IMR-90 (cell line): Measurements from ENCODE around the gene PTPN13. TPM values are rescaled to one million over a fixed set of nuclear protein-coding genes. Genes with fewer than 3 reads are reported as not detected.

Source experiments
- ATAC-seq: fragments of 200-7000 bp; cut with Tn5 transposase; 2 replicates; pipeline ENCODE4 v1.9.1; 2020; ENCODE audit warnings: low read depth, mild to moderate bottlenecking, moderate library complexity
- BruUV-seq: library from RNA; stranded (reverse); fragments of 400-500 nt; replicated peaks from 2 replicates; lab custom pipeline; 2021; lab: Mats Ljungman, UMichigan
- CTCF ChIA-PET: fragments of 300-600 bp; formaldehyde crosslinking; extraction: SDS; loops from one replicate; lab custom pipeline; 2021; ENCODE audit warnings: antibody characterized with exemption; lab: Yijun Ruan, JAX
- POLR2A ChIA-PET: fragments of 300-600 bp; sonication (Branson Sonifier 250); formaldehyde crosslinking; loops from one replicate; lab custom pipeline; 2022; ENCODE audit warnings: antibody characterized with exemption; ENCODE audit not compliant: unreplicated experiment; lab: Charles Lee
- DNase-seq: peaks from one replicate; pipeline ENCODE4 v3.0.0; 2013
- H2AFZ ChIP-seq: replicated peaks from 2 replicates; pipeline ENCODE3; 2013; ENCODE audit warnings: low read length, mild to moderate bottlenecking; ENCODE audit not compliant: poor library complexity
- H2AK5ac ChIP-seq: 2 replicates; pipeline ENCODE4 v1.6.1; 2013; ENCODE audit warnings: low read depth, low read length, inconsistent platforms
- H2AK9ac ChIP-seq: replicated peaks from 2 replicates; pipeline ENCODE3; 2013; ENCODE audit warnings: mild to moderate bottlenecking, low read depth, low read length, moderate library complexity; ENCODE audit not compliant: poor library complexity
- H2BK120ac ChIP-seq: 2 replicates; pipeline ENCODE4 v1.6.1; 2013; ENCODE audit warnings: low read depth, low read length, inconsistent platforms
- H2BK15ac ChIP-seq: 3 replicates; pipeline ENCODE4 v1.6.1; 2013; ENCODE audit warnings: low read depth, low read length, inconsistent platforms
- H2BK20ac ChIP-seq: 2 replicates; pipeline ENCODE4 v1.6.1; 2013; ENCODE audit warnings: low read depth, mild to moderate bottlenecking, inconsistent platforms, low read length, moderate library complexity
- H2BK5ac ChIP-seq: 2 replicates; pipeline ENCODE4 v1.6.1; 2013; ENCODE audit warnings: mild to moderate bottlenecking, low read depth, low read length, inconsistent platforms; ENCODE audit not compliant: poor library complexity, severe bottlenecking
- H3K14ac ChIP-seq: replicated peaks from 2 replicates; pipeline ENCODE4 v1.6.1; 2013; ENCODE audit warnings: low read depth, low read length, inconsistent platforms
- H3K18ac ChIP-seq: 2 replicates; pipeline ENCODE4 v1.6.1; 2013; ENCODE audit warnings: low read depth, low read length, control low read depth
- H3K23ac ChIP-seq: 2 replicates; pipeline ENCODE4 v1.6.1; 2013; ENCODE audit warnings: low read depth, low read length, inconsistent platforms
- H3K27ac ChIP-seq: 2 replicates; pipeline ENCODE4 v1.5.1; 2013; ENCODE audit warnings: mild to moderate bottlenecking, control low read depth, low read length; ENCODE audit not compliant: insufficient read depth
- H3K27me3 ChIP-seq: 2 replicates; pipeline ENCODE4 v1.6.1; 2013; ENCODE audit warnings: low read length; ENCODE audit not compliant: control insufficient read depth, insufficient read depth
- H3K36me3 ChIP-seq: 2 replicates; pipeline ENCODE4 v1.6.1; 2013; ENCODE audit warnings: low read length, mixed read lengths; ENCODE audit not compliant: control insufficient read depth, insufficient read depth
- H3K4ac ChIP-seq: 2 replicates; pipeline ENCODE4 v1.6.1; 2013; ENCODE audit warnings: low read depth, low read length, inconsistent platforms
- H3K4me1 ChIP-seq: 2 replicates; pipeline ENCODE4 v1.6.1; 2013; ENCODE audit warnings: low read length, mixed read lengths; ENCODE audit not compliant: control insufficient read depth, insufficient read depth
- H3K4me2 ChIP-seq: 2 replicates; pipeline ENCODE4 v1.6.1; 2013; ENCODE audit warnings: low read depth, mild to moderate bottlenecking, control low read depth, low read length, moderate library complexity
- H3K4me3 ChIP-seq: 2 replicates; pipeline ENCODE4 v1.5.1; 2013; ENCODE audit warnings: low read depth, mild to moderate bottlenecking, control low read depth, low read length, moderate library complexity; ENCODE audit not compliant: insufficient read depth
- H3K56ac ChIP-seq: 2 replicates; pipeline ENCODE4 v1.6.1; 2013; ENCODE audit warnings: low read length, inconsistent platforms; ENCODE audit not compliant: insufficient read depth; ENCODE audit errors: extremely low read depth
- H3K79me1 ChIP-seq, 2 experiments: 2 replicates each; pipeline ENCODE4 v1.6.1; 2013; ENCODE audit warnings: low read length in 2 of 2, inconsistent platforms in 1 of 2, low read depth in 1 of 2
- H3K9ac ChIP-seq: 2 replicates; pipeline ENCODE4 v1.6.1; 2013; ENCODE audit warnings: low read depth, low read length, control low read depth
- H3K9me1 ChIP-seq: 2 replicates; pipeline ENCODE4 v1.6.1; 2013; ENCODE audit warnings: low read length, inconsistent platforms; ENCODE audit not compliant: insufficient read depth
- H3K9me3 ChIP-seq: 2 replicates; pipeline ENCODE4 v1.6.1; 2013; ENCODE audit warnings: low read length; ENCODE audit not compliant: control insufficient read depth, insufficient read depth
- H4K20me1 ChIP-seq: 2 replicates; pipeline ENCODE4 v1.6.1; 2013; ENCODE audit warnings: low read length, inconsistent platforms; ENCODE audit not compliant: insufficient read depth
- H4K5ac ChIP-seq: 2 replicates; pipeline ENCODE4 v1.6.1; 2013; ENCODE audit warnings: mild to moderate bottlenecking, low read depth, low read length, control low read depth
- H4K8ac ChIP-seq, 2 experiments: 2 replicates each; pipeline ENCODE4 v1.6.1; 2013; ENCODE audit warnings: low read depth in 2 of 2, low read length in 2 of 2, control low read depth in 1 of 2, inconsistent platforms in 1 of 2
- H4K91ac ChIP-seq: 2 replicates; pipeline ENCODE4 v1.6.1; 2013; ENCODE audit warnings: low read depth, low read length, inconsistent platforms; ENCODE audit not compliant: insufficient read depth
- BHLHE40 ChIP-seq: fragments of 150-350 bp; IDR thresholded peaks from 2 replicates; pipeline ENCODE4 v1.6.1; 2016; ENCODE audit warnings: mild to moderate bottlenecking, low read depth, low read length
- CEBPB ChIP-seq: IDR thresholded peaks from 2 replicates; pipeline ENCODE4 v1.6.1; 2012; ENCODE audit warnings: low read depth, low read length, improper control_type of control experiment
- CHD1 ChIP-seq: IDR thresholded peaks from 2 replicates; pipeline ENCODE4 v1.6.1; 2012; ENCODE audit warnings: low read depth, low read length, improper control_type of control experiment
- FOS ChIP-seq: fragments of 150-350 bp; IDR thresholded peaks from 2 replicates; pipeline ENCODE4 v1.6.1; 2016; ENCODE audit warnings: low read depth, low read length
- MAFK ChIP-seq: IDR thresholded peaks from 2 replicates; pipeline ENCODE4 v1.6.1; 2012; ENCODE audit warnings: low read depth, low read length, improper control_type of control experiment
- MAZ ChIP-seq: IDR thresholded peaks from 2 replicates; pipeline ENCODE4 v1.6.1; 2012; ENCODE audit warnings: low read depth, mild to moderate bottlenecking, low read length, improper control_type of control experiment, moderate library complexity, borderline replicate concordance
- MXI1 ChIP-seq: IDR thresholded peaks from 2 replicates; pipeline ENCODE4 v1.6.1; 2012; ENCODE audit warnings: low read depth, mild to moderate bottlenecking, low read length, moderate library complexity, borderline replicate concordance
- NFE2L2 ChIP-seq: fragments of 150-350 bp; IDR thresholded peaks from 2 replicates; pipeline ENCODE4 v1.6.1; 2016; ENCODE audit warnings: low read depth, mild to moderate bottlenecking, low read length
- POLR2A ChIP-seq: IDR thresholded peaks from 2 replicates; pipeline ENCODE4 v1.6.1; 2012; ENCODE audit warnings: mild to moderate bottlenecking, low read depth, low read length
- RAD21 ChIP-seq: IDR thresholded peaks from 2 replicates; pipeline ENCODE4 v1.6.1; 2012; ENCODE audit warnings: low read length, improper control_type of control experiment
- RCOR1 ChIP-seq: IDR thresholded peaks from 2 replicates; pipeline ENCODE4 v1.6.1; 2012; ENCODE audit warnings: mild to moderate bottlenecking, low read length, improper control_type of control experiment; ENCODE audit not compliant: insufficient replicate concordance
- RFX5 ChIP-seq: IDR thresholded peaks from 2 replicates; pipeline ENCODE4 v1.8.0; 2012; ENCODE audit warnings: low read depth, mild to moderate bottlenecking, low read length, moderate library complexity
- SMC3 ChIP-seq: fragments of 150-350 bp; IDR thresholded peaks from 2 replicates; pipeline ENCODE4 v1.6.1; 2016; ENCODE audit warnings: low read depth, mild to moderate bottlenecking, antibody characterized with exemption, low read length, moderate library complexity
- WGBS, 2 experiments: methylation state at CpG; one replicate each; pipeline versions ENCODE4 v1.1.5 to v1.1.7; 2013; ENCODE audit warnings: missing lambda C conversion rate in 2 of 2; ENCODE audit not compliant: insufficient read length in 1 of 2; ENCODE audit errors: extremely low coverage in 2 of 2; 5-methylcytosine and 5-hydroxymethylcytosine counted together
- dilution Hi-C: fragments of 300-500 bp; cut with HindIII; formaldehyde crosslinking; loops from one replicate; pipeline ENCODE4 v1.14.3; 2018; ENCODE audit warnings: low sequenced_read_pairs; ENCODE audit not compliant: unreplicated experiment
- in situ Hi-C: fragments of 300-500 bp; cut with MboI; formaldehyde crosslinking; loops from 3 replicates; pipeline ENCODE4 v1.14.3; 2019; ENCODE audit warnings: low sequenced_read_pairs, inconsistent platforms, mixed read lengths
- intact Hi-C: fragments of 100-400 bp; cut with micrococcal nuclease; formaldehyde crosslinking; loops from 2 replicates; pipeline ENCODE4 v1.10.0; 2022
- polyA plus RNA-seq, 3 experiments: library from polyadenylated mRNA; depleted of rRNA; stranded (reverse); fragments of >200 nt; gene quantifications; 2 replicates each; pipeline ENCODE4 v1.2.3, GENCODE V29; 2012; ENCODE audit warnings: low replicate concordance in 1 of 3
- total RNA-seq: library from RNA; depleted of rRNA; stranded (reverse); fragments of >200 nt; gene quantifications from 2 replicates; pipeline ENCODE4 v1.2.3, GENCODE V29; 2012
- TF ChIP-seq, protein P1 (sequence below): conservative IDR thresholded peaks from 2 replicates; pipeline ENCODE4 v1.5.1; 2012; ENCODE audit warnings: mild to moderate bottlenecking, low read depth, low read length, improper control_type of control experiment
- TF ChIP-seq, protein P2 (sequence below): fragments of 150-350 bp; IDR thresholded peaks from 2 replicates; pipeline ENCODE4 v1.6.1; 2016; ENCODE audit warnings: low read depth, mild to moderate bottlenecking, low read length, moderate library complexity, borderline replicate concordance
- TF ChIP-seq, protein P3 (sequence below): fragments of 150-350 bp; IDR thresholded peaks from 2 replicates; pipeline ENCODE4 v1.6.1; 2017; ENCODE audit warnings: mild to moderate bottlenecking, antibody characterized with exemption, low read length, low read depth

The PTPN13 gene
- total and polyA plus RNA-seq, 2 of the 4 experiments (the other 2 are of a cell fraction) = 7.7 to 29.0 TPM

DNA sequence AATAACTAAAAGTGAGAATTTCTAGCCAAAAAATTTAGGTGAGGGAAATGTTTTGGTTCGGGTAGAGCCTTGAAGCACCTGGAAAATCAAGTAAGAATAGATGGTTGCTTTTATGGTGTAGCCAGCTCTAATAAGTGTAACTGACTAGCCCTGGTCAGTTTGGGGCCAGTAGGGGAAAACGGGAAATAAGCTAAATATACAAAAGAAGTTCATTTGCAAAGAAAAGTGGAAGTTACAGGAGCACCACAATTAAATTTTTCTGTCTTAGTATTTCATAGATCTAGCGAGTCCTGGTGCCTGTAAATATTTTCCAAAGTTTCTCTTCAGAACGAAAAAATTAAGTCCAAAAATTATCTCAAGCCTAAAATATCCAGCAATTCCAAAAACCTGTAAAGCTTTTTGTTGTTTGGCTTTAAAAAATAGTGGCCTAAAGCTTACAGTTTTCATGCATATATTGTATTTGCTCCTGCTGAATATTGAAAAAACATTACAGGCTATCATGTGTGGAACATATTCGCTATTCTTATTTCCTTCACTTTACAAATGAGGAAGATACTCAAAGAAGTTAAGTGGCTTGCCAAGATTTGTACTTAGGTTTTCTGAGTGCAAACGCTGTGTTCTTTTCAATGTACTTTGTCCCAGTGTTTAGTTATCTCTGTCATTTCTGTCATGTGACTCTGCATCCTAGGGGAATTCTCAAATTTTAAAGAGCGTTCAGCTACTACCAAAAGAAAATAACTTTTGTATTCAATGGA is 7.3 kb upstream of the PTPN13 start:
- no peak overlapping the region for H3K56ac ChIP-seq
- H3K4me1 ChIP-seq = no peaks in the 10 kb centered on the region
- no peak overlapping the region for H2BK20ac ChIP-seq
- TF ChIP-seq MXI1 (no peak), BHLHE40 (no peak), NFE2L2 (no peak), SMC3 (no peak), FOS (no peak), RFX5 (no peak), CEBPB (no peak), MAFK (no peak), POLR2A (no peak), RCOR1 (no peak), RAD21 (no peak), MAZ (no peak), CHD1 (no peak)
- TF ChIP-seq, protein P1, sequence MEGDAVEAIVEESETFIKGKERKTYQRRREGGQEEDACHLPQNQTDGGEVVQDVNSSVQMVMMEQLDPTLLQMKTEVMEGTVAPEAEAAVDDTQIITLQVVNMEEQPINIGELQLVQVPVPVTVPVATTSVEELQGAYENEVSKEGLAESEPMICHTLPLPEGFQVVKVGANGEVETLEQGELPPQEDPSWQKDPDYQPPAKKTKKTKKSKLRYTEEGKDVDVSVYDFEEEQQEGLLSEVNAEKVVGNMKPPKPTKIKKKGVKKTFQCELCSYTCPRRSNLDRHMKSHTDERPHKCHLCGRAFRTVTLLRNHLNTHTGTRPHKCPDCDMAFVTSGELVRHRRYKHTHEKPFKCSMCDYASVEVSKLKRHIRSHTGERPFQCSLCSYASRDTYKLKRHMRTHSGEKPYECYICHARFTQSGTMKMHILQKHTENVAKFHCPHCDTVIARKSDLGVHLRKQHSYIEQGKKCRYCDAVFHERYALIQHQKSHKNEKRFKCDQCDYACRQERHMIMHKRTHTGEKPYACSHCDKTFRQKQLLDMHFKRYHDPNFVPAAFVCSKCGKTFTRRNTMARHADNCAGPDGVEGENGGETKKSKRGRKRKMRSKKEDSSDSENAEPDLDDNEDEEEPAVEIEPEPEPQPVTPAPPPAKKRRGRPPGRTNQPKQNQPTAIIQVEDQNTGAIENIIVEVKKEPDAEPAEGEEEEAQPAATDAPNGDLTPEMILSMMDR = no peak
- TF ChIP-seq, protein P2, sequence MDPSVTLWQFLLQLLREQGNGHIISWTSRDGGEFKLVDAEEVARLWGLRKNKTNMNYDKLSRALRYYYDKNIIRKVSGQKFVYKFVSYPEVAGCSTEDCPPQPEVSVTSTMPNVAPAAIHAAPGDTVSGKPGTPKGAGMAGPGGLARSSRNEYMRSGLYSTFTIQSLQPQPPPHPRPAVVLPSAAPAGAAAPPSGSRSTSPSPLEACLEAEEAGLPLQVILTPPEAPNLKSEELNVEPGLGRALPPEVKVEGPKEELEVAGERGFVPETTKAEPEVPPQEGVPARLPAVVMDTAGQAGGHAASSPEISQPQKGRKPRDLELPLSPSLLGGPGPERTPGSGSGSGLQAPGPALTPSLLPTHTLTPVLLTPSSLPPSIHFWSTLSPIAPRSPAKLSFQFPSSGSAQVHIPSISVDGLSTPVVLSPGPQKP = no peak
- TF ChIP-seq, protein P3, sequence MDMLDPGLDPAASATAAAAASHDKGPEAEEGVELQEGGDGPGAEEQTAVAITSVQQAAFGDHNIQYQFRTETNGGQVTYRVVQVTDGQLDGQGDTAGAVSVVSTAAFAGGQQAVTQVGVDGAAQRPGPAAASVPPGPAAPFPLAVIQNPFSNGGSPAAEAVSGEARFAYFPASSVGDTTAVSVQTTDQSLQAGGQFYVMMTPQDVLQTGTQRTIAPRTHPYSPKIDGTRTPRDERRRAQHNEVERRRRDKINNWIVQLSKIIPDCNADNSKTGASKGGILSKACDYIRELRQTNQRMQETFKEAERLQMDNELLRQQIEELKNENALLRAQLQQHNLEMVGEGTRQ = no peak
- H3K9me1 ChIP-seq = no peaks in the 10 kb centered on the region
- no peak overlapping the region for H3K4me2 ChIP-seq
- ATAC-seq (no peak), DNase-seq (no peak)
- no TSS peak for BruUV-seq
- H3K4ac ChIP-seq = no peak overlapping the region
- H2BK120ac ChIP-seq = no peak overlapping the region
- no peak overlapping the region for H2BK5ac ChIP-seq
- no peak overlapping the region for H2AFZ ChIP-seq
- POLR2A ChIA-PET = no interaction called here
- H3K79me1 ChIP-seq = no peaks in the 10 kb centered on the region
- no peak overlapping the region for H4K5ac ChIP-seq
- H3K23ac ChIP-seq = no peak overlapping the region
- no peak overlapping the region for H4K91ac ChIP-seq
- no peak overlapping the region for H2AK9ac ChIP-seq
- CTCF ChIA-PET = interaction anchor here (1.1 kb wide), 1 partner anchor 239 kb away, joined by 3 read pairs; no protein-coding TSS in a partner anchor
- intact Hi-C loops = no loop called here
- no peak overlapping the region for H3K27ac ChIP-seq
- no peaks in the 10 kb centered on the region for H3K9me3 ChIP-seq
- H4K20me1 ChIP-seq = no peaks in the 10 kb centered on the region
- no peak overlapping the region for H2BK15ac ChIP-seq
- no peak overlapping the region for H2AK5ac ChIP-seq
- no peak overlapping the region for H3K14ac ChIP-seq
- dilution Hi-C loops = no loop called here
- no peak overlapping the region for H4K8ac ChIP-seq
- H3K18ac ChIP-seq = no peak overlapping the region
- no peaks in the 10 kb centered on the region for H3K27me3 ChIP-seq
- no CpG with 5 or more reads among the region's 7 CpGs for WGBS, 2 experiments
- no peaks in the 10 kb centered on the region for H3K36me3 ChIP-seq
- H3K9ac ChIP-seq = no peak overlapping the region
- H3K4me3 ChIP-seq = no peak overlapping the region
- in situ Hi-C loops = no loop called here
